Hepatocyte (in vitro differentiated cells): ENCODE data around the gene CHKA. TPM values are rescaled to one million over a fixed set of nuclear protein-coding genes. Genes with fewer than 3 reads are reported as not detected.
"Not testable (repeated sequence)": the region's sequence is repeated elsewhere in the genome, so short reads cannot be mapped to it uniquely, and the experiment has no call there.

Experiments used
- DNase-seq: peaks from one replicate; pipeline ENCODE4 v3.0.0-alpha.2; 2016; ENCODE audit warnings: low spot score
- H2AFZ ChIP-seq: fragments of 200-600 bp; sonication (generic); 2 replicates; pipeline ENCODE4 v1.6.0; 2016; ENCODE audit warnings: antibody characterized with exemption, mild to moderate bottlenecking
- H3K27ac ChIP-seq: fragments of 200-600 bp; sonication (generic); 2 replicates; pipeline ENCODE4 v1.5.1; 2016; ENCODE audit warnings: mild to moderate bottlenecking
- H3K27me3 ChIP-seq: fragments of 200-600 bp; sonication (generic); 2 replicates; pipeline ENCODE4 v1.6.1; 2016
- H3K36me3 ChIP-seq: fragments of 200-600 bp; sonication (generic); replicated peaks from 2 replicates; pipeline ENCODE4 v1.5.1; 2016; ENCODE audit warnings: low read depth; ENCODE audit not compliant: insufficient read depth
- H3K4me1 ChIP-seq: fragments of 200-600 bp; sonication (generic); 2 replicates; pipeline ENCODE4 v1.5.1; 2016; ENCODE audit warnings: mild to moderate bottlenecking, moderate library complexity; ENCODE audit not compliant: insufficient read depth
- H3K4me2 ChIP-seq: fragments of 200-600 bp; sonication (generic); 2 replicates; pipeline ENCODE4 v1.6.0; 2016
- H3K4me3 ChIP-seq: fragments of 200-600 bp; sonication (generic); 2 replicates; pipeline ENCODE4 v1.5.1; 2016; ENCODE audit warnings: mild to moderate bottlenecking
- H3K79me2 ChIP-seq: fragments of 200-600 bp; sonication (generic); 2 replicates; pipeline ENCODE4 v1.6.0; 2017; ENCODE audit warnings: mild to moderate bottlenecking
- H3K9me2 ChIP-seq: fragments of 200-600 bp; sonication (generic); replicated peaks from 2 replicates; pipeline ENCODE4 v1.6.0; 2017; ENCODE audit warnings: mild to moderate bottlenecking; ENCODE audit not compliant: insufficient read depth
- H3K9me3 ChIP-seq: fragments of 200-600 bp; sonication (generic); 2 replicates; pipeline ENCODE4 v1.5.1; 2016; ENCODE audit warnings: low read depth, mild to moderate bottlenecking
- H4K20me1 ChIP-seq: fragments of 200-600 bp; sonication (generic); 2 replicates; pipeline ENCODE4 v1.6.0; 2016; ENCODE audit warnings: mild to moderate bottlenecking; ENCODE audit not compliant: insufficient read depth, poor library complexity, severe bottlenecking
- EZH2 ChIP-seq: fragments of 200-600 bp; sonication (generic); IDR thresholded peaks from 2 replicates; pipeline ENCODE4 v1.6.1; 2016; ENCODE audit warnings: antibody characterized with exemption, mild to moderate bottlenecking, borderline replicate concordance
- EZH2phosphoT487 ChIP-seq: fragments of 200-600 bp; sonication (generic); IDR thresholded peaks from one replicate; pipeline ENCODE4 v1.6.1; 2018; ENCODE audit warnings: antibody characterized with exemption, mild to moderate bottlenecking, low read depth, moderate library complexity; ENCODE audit not compliant: unreplicated experiment, severe bottlenecking
- WGBS: methylation state at CpG from one replicate; pipeline ENCODE4 v1.1.6; 2016; ENCODE audit warnings: low lambda C conversion rate; ENCODE audit errors: missing lambda C conversion rate; 5-methylcytosine and 5-hydroxymethylcytosine counted together
- polyA plus RNA-seq: library from polyadenylated mRNA; unstranded; fragments of >200 nt; fragmentation: Nextera tagmentation; extraction: Ambion mirVana; gene quantifications from 2 replicates; pipeline ENCODE4 v1.2.1, GENCODE V29; 2016
- total RNA-seq: library from RNA; depleted of rRNA; stranded (reverse); fragments of >200 nt; gene quantifications from 2 replicates; pipeline ENCODE4 v1.2.3, GENCODE V29; 2014
- TF ChIP-seq, protein P1 (sequence below): fragments of 200-600 bp; sonication (generic); IDR thresholded peaks from 2 replicates; pipeline ENCODE4 v1.5.1; 2016; ENCODE audit warnings: antibody characterized with exemption, mild to moderate bottlenecking; ENCODE audit not compliant: poor library complexity

The CHKA gene
- total and polyA plus RNA-seq, 2 experiments from 2014 or later, result 70.0 to 117 TPM

DNA sequence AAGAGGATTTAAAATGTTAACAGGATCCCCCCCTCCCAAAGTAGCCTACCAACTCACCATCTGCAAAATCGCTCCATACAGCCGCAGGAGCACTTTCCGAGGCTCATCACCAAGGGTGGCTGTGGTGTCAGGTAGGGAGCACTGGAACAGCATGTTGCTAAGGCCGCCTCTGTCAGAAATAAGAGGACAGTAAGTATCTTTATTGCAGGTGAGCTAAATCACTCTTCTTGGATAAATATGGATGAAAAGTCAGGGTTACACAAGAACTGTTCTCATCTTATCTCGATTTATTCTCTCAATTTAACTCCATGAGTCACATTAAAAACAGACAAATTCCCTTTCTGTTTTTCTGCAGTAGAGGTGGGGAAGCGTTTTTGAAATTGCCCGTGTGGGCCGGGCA is 24.2 kb downstream of the CHKA start:
- WGBS, result 75% methylated on average over 8 of the region's 8 CpGs
- no peak overlapping the region for H3K27ac ChIP-seq

DNA sequence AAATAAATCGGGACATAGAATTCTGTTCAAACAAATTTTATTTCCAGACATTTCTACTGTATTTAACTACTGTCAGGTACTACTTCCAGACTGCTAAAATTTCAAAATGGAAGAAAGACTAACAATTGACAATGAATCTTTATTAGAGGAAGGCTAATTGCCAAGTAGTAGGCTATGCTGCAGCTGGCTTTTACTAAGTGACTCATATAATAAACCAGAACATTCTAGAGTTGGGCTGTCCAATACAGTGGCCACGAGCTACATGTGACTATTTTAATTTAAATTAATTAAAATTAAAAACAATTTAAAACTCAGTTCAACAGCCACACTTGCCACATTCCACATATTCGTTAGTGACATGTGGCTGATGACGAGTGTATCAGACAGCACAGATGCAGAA is 27.6 kb downstream of the CHKA start:
- Histone ChIP-seq H3K4me1 (peaks cover 8% of the 10 kb centered on the region), H2AFZ (no peak overlapping the region), H3K9me3 (no peaks in the 10 kb centered on the region), H4K20me1 (peaks cover 63% of the 10 kb centered on the region), H3K79me2 (peaks cover 94% of the 10 kb centered on the region), H3K27ac (no peak overlapping the region), H3K4me2 (no peak overlapping the region), H3K27me3 (no peaks in the 10 kb centered on the region), H3K36me3 (no peaks in the 10 kb centered on the region), H3K4me3 (no peak overlapping the region), H3K9me2 (no peaks in the 10 kb centered on the region)
- TF ChIP-seq, protein P1, sequence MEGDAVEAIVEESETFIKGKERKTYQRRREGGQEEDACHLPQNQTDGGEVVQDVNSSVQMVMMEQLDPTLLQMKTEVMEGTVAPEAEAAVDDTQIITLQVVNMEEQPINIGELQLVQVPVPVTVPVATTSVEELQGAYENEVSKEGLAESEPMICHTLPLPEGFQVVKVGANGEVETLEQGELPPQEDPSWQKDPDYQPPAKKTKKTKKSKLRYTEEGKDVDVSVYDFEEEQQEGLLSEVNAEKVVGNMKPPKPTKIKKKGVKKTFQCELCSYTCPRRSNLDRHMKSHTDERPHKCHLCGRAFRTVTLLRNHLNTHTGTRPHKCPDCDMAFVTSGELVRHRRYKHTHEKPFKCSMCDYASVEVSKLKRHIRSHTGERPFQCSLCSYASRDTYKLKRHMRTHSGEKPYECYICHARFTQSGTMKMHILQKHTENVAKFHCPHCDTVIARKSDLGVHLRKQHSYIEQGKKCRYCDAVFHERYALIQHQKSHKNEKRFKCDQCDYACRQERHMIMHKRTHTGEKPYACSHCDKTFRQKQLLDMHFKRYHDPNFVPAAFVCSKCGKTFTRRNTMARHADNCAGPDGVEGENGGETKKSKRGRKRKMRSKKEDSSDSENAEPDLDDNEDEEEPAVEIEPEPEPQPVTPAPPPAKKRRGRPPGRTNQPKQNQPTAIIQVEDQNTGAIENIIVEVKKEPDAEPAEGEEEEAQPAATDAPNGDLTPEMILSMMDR, result no peak
- TF ChIP-seq EZH2, result no peak
- TF ChIP-seq EZH2phosphoT487, result no peak
- WGBS, result 97% methylated on average over 4 of the region's 4 CpGs
- no peak for DNase-seq

More for the DNA sequence above, 24.2 kb downstream of the CHKA start:
- Histone ChIP-seq H3K79me2 (peaks cover 93% of the 10 kb centered on the region), H3K9me2 (no peaks in the 10 kb centered on the region), H3K9me3 (no peaks in the 10 kb centered on the region), H4K20me1 (peaks cover 64% of the 10 kb centered on the region), H3K27me3 (no peaks in the 10 kb centered on the region), H2AFZ (no peak overlapping the region), H3K4me3 (no peak overlapping the region), H3K4me2 (no peak overlapping the region), H3K4me1 (peaks cover 19% of the 10 kb centered on the region), H3K36me3 (no peaks in the 10 kb centered on the region)
- DNase-seq, result no peak
- TF ChIP-seq EZH2phosphoT487 (no peak), EZH2 (no peak)
- TF ChIP-seq, protein P1, result no peak

DNA sequence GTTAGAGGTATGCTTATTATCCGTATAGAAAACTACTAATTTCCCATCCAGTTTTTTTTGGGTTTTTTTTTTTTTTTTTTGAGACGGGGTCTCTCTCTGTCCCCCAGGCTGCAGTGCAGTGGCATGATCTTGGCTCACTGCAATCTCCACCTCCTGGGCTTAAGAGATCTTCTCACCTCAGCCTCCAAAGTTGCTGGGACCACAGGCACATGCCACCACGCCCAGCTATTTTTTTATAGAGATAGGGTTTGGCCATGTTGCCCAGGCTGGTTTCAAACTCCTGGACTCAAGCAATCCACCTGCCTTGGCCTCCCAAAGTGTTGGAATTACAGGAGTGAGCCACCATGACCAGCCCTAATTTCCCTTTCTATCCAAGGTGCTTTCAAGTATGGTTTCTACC is 28.2 kb downstream of the CHKA start:
- not testable (repeated sequence) for H3K4me1 ChIP-seq, H3K36me3 ChIP-seq, H3K4me2 ChIP-seq, DNase-seq, H3K4me3 ChIP-seq, H3K9me3 ChIP-seq, H3K27ac ChIP-seq, H2AFZ ChIP-seq, H3K9me2 ChIP-seq, H3K27me3 ChIP-seq
- H3K79me2 ChIP-seq, result peaks cover 95% of the 10 kb centered on the region
- 96% methylated on average over 3 of the region's 3 CpGs for WGBS
- peaks cover 58% of the 10 kb centered on the region for H4K20me1 ChIP-seq

DNA sequence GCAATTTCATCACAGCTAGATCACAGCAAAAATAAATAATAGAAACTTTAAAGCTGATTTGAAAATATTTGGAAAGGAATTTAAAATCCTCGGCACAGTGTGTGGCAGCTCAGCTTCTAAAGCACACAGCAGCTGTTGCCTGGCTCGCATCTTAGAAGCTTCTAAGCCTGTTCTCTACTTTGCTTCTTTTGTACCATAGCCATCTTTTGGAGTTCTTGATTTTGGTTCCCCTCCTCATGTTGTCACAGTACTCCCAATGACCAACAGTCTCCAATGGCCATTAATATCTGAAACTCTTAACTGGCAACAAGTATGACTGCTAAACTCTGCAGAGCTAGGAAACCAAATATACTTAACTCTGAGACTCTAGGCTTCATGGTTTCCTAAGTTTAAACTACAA is 28.8 kb downstream of the CHKA start:
- H3K9me2 ChIP-seq, result no peaks in the 10 kb centered on the region
- H3K4me1 ChIP-seq, result peaks cover 4% of the 10 kb centered on the region

More for the DNA sequence above, 28.8 kb downstream of the CHKA start:
- H3K4me3 ChIP-seq, result no peak overlapping the region
- H4K20me1 ChIP-seq, result peaks cover 54% of the 10 kb centered on the region
- H3K79me2 ChIP-seq, result peaks cover 95% of the 10 kb centered on the region
- H3K9me3 ChIP-seq, result no peaks in the 10 kb centered on the region
- no peak overlapping the region for H3K4me2 ChIP-seq
- no peaks in the 10 kb centered on the region for H3K27me3 ChIP-seq
- no peak overlapping the region for H3K27ac ChIP-seq
- H2AFZ ChIP-seq, result no peak overlapping the region
- H3K36me3 ChIP-seq, result no peaks in the 10 kb centered on the region
- 96% methylated on average over 2 of the region's 2 CpGs for WGBS
- no peak for DNase-seq
- TF ChIP-seq EZH2phosphoT487 (no peak), EZH2 (no peak)
- TF ChIP-seq, protein P1, result no peak
